ENCODE measurements around the gene CNKSR1. TPM values are rescaled to one million over a fixed set of nuclear protein-coding genes. Genes with fewer than 3 reads are reported as not detected.

Gene CNKSR1
- total and polyA plus RNA-seq, 2 of the 8 experiments (the other 6 are each of a cell fraction or from before 2014, with no cell fraction given): 13.9 to 14.5 TPM

- no peak overlapping the region for H2BK12ac ChIP-seq (ENCODE audit: low read depth, low read length)
- H4K91ac ChIP-seq (replicated peaks; ENCODE audit: insufficient read length, low read length): no peak overlapping the region
- no peaks in the 10 kb centered on the region for H3K79me1 ChIP-seq (ENCODE audit: low read depth, low read length)
- CTCF ChIA-PET (ENCODE audit: partially characterized antibody): interaction anchor here (1.1 to 4.2 kb wide), 7 partner anchors 9 to 76 kb away, joined by 3 to 29 read pairs (median 3); partner anchors contain the start of gene CEP85
- no peak overlapping the region for H3K4me3 ChIP-seq (ENCODE audit: extremely low read depth in 1 of 4, insufficient read depth in 2 of 4, low read depth in 3 of 4, low read length in 4 of 4)
- H3K56ac ChIP-seq (replicated peaks; ENCODE audit: insufficient read length, low read depth, low read length): no peak overlapping the region
- H3K4ac ChIP-seq (replicated peaks; ENCODE audit: insufficient read length, low read depth, low read length): no peak overlapping the region
- DNase-seq (ENCODE audit: low read depth in 1 of 2, low spot score in 2 of 2): no peak
- no peak overlapping the region for H2BK20ac ChIP-seq (ENCODE audit: low read length)
- FAIRE-seq: no peak
- H4K8ac ChIP-seq (ENCODE audit: extremely low read depth, insufficient read depth, low read length): no peak overlapping the region
- H3K4me1 ChIP-seq (replicated peaks in 1 of 4; ENCODE audit: control insufficient read depth in 3 of 4, insufficient read depth in 4 of 4, low read length in 3 of 4): peaks cover 0 to 4% (median 2%) of the 10 kb centered on the region in 4 experiments; a peak in 4 of 7 replicates
- H2AFZ ChIP-seq (ENCODE audit: low read length): no peak overlapping the region
- H3K79me2 ChIP-seq (ENCODE audit: control insufficient read depth in 1 of 2, insufficient read depth in 2 of 2, low read length in 2 of 2): no peaks in the 10 kb centered on the region
- H2AK5ac ChIP-seq (ENCODE audit: low read depth, low read length): no peak overlapping the region
- H4K5ac ChIP-seq (ENCODE audit: insufficient read length, low read depth, low read length): no peak overlapping the region
- POLR2A ChIA-PET (ENCODE audit: partially characterized antibody): interaction anchor here (0.9 to 1.5 kb wide), 2 partner anchors 10 to 27 kb away, joined by 3 to 6 read pairs; no protein-coding TSS in a partner anchor
- H3K9me3 ChIP-seq (ENCODE audit: insufficient read depth in 2 of 2, low read depth in 1 of 2, low read length in 1 of 2): no peaks in the 10 kb centered on the region
- H2BK5ac ChIP-seq (ENCODE audit: low read depth, low read length): no peak overlapping the region
- peaks cover 0 to 8% (median 0%) of the 10 kb centered on the region in 4 experiments; a peak in 3 of 7 replicates for H3K27me3 ChIP-seq (replicated peaks in 1 of 4; ENCODE audit: control insufficient read depth in 3 of 4, extremely low read depth in 1 of 4, insufficient read depth in 3 of 4, low read length in 3 of 4)
- no peak overlapping the region for H2BK15ac ChIP-seq (ENCODE audit: low read length)
- no peak overlapping the region for H3K9ac ChIP-seq (replicated peaks in 1 of 4; ENCODE audit: extremely low read depth in 1 of 4, low read depth in 3 of 4, low read length in 3 of 4)
- no peak overlapping the region for H3K4me2 ChIP-seq (ENCODE audit: insufficient read depth in 1 of 2, low read depth in 2 of 2, low read length in 2 of 2)
- H3K36me3 ChIP-seq (ENCODE audit: control insufficient read depth in 2 of 4, insufficient read depth in 4 of 4, low read length in 3 of 4): no peaks in the 10 kb centered on the region
- WGBS, 2 experiments (ENCODE audit: extremely low coverage in 1 of 2, insufficient coverage in 1 of 2, insufficient read length in 1 of 2, insufficient replicate concordance in 2 of 2, low coverage in 1 of 2, low lambda C conversion rate in 2 of 2, missing lambda C conversion rate in 1 of 2): 82% methylated on average over 2 of the region's 2 CpGs; no CpG with 5 or more reads in 1 of the 2 experiments
- H3K18ac ChIP-seq (ENCODE audit: extremely low read depth, low read length): no peak overlapping the region
- no peak overlapping the region for H2BK120ac ChIP-seq (replicated peaks; ENCODE audit: low read depth, low read length)
- H3K23ac ChIP-seq (ENCODE audit: insufficient read length): no peak overlapping the region
- no peak overlapping the region for H3K14ac ChIP-seq (ENCODE audit: insufficient read length)
- H3K27ac ChIP-seq (ENCODE audit: low read depth, low read length): no peak overlapping the region
- H3K23me2 ChIP-seq (ENCODE audit: low read depth, low read length): peaks cover 5% of the 10 kb centered on the region; the same call in 1 of the 2 replicates
- no peaks in the 10 kb centered on the region for H4K20me1 ChIP-seq (replicated peaks in 1 of 2; ENCODE audit: control insufficient read depth in 1 of 2, insufficient read depth in 2 of 2, low read length in 2 of 2)
- TF ChIP-seq BRCA1 (IDR thresholded peaks at IDR 0.05; ENCODE audit: low read depth, low read length): no peak
- TF ChIP-seq NRF1 (IDR thresholded peaks at IDR 0.05; ENCODE audit: low read depth, low read length): no peak
- TF ChIP-seq SIX5 (IDR thresholded peaks at IDR 0.05; ENCODE audit: low read depth, low read length): no peak
- no peak for TF ChIP-seq SP4 (IDR thresholded peaks at IDR 0.05; ENCODE audit: low read length)
- TF ChIP-seq RFX5 (IDR thresholded peaks at IDR 0.05; ENCODE audit: borderline replicate concordance, low read depth, low read length): no peak
- TF ChIP-seq KDM5A (IDR thresholded peaks at IDR 0.05; ENCODE audit: low read length): no peak
- no peak for TF ChIP-seq MAFK (IDR thresholded peaks at IDR 0.05; ENCODE audit: low read depth, low read length)
- TF ChIP-seq EP300 (IDR thresholded peaks at IDR 0.05; ENCODE audit: borderline replicate concordance in 1 of 2, low read depth in 2 of 2, low read length in 2 of 2): no peak
- no peak for TF ChIP-seq SRF (IDR thresholded peaks at IDR 0.05; ENCODE audit: low read depth, low read length)
- no peak for TF ChIP-seq HDAC6 (IDR thresholded peaks at IDR 0.05; ENCODE audit: low read depth, low read length)
- no peak for TF ChIP-seq SIN3A (conservative IDR thresholded peaks at IDR 0.05 in 1 of 2, IDR thresholded peaks at IDR 0.05 in 1 of 2; ENCODE audit: low read depth in 1 of 2, low read length in 2 of 2)
- TF ChIP-seq FOSL1 (IDR thresholded peaks at IDR 0.05; ENCODE audit: insufficient read depth, low read depth, low read length): no peak
- TF ChIP-seq POU5F1 (IDR thresholded peaks at IDR 0.05; ENCODE audit: low read depth, low read length): no peak
- no peak for TF ChIP-seq EGR1 (IDR thresholded peaks at IDR 0.05; ENCODE audit: borderline replicate concordance, low read depth, low read length)
- TF ChIP-seq GTF2F1 (IDR thresholded peaks at IDR 0.05; ENCODE audit: borderline replicate concordance, low read depth, low read length): no peak
Observed at GRCh38 chr1:26221094-26221493, 43.8 kb downstream of the CNKSR1 start.
